ENCODE data around the gene MARCHF10. TPM values are rescaled to one million over a fixed set of nuclear protein-coding genes. Genes with fewer than 3 reads are reported as not detected.

MARCHF10 gene
- total and polyA plus RNA-seq, 9 of the 15 experiments (the other 6 are each of a cell fraction or from before 2014, with no cell fraction given): not detected

DNA sequence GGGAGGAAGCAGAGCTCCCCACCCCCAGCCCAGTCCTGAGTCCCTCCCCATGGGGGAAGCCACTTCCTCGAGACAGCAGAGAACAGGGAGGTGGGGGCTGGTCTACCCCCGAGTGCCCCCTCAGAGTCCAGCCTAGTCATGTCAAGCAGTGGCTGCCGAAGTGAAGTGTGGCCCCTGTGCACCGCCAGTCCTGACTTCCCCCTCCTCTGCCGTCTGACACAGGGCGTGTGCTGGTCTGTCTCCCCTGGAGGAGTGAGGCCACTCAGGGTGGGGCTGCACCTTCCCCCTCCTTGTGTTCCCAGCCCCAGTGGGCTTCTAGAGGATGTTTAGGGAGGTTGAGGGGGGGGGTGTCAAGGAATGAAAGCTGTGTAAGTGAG is 133.8 kb downstream of the MARCHF10 start:
- Histone ChIP-seq H3K79me2 (ENCODE audit: control insufficient read depth, insufficient read depth, low read length) (no peaks in the 10 kb centered on the region), H3K36me3 (ENCODE audit: control insufficient read depth, insufficient read depth, low read length) (no peaks in the 10 kb centered on the region), H3K27me3 (ENCODE audit: control insufficient read depth in 2 of 2, insufficient read depth in 2 of 2, low read length in 2 of 2) (no peaks in the 10 kb centered on the region), H3K9ac (ENCODE audit: insufficient read depth in 1 of 2, low read depth in 2 of 2, low read length in 2 of 2) (peak overlapping the region in 1 of 2 experiments; percentile 74; a peak in 1 of 4 replicates), H3K9me3 (replicated peaks; ENCODE audit: control insufficient read depth, insufficient read depth, low read depth, low read length) (no peaks in the 10 kb centered on the region), H3K4me3 (no peak overlapping the region), H3K4me2 (ENCODE audit: insufficient read depth, low read length) (no peak overlapping the region), H4K20me1 (replicated peaks; ENCODE audit: control insufficient read depth, insufficient read depth, low read length) (no peaks in the 10 kb centered on the region), H2AFZ (ENCODE audit: low read depth, low read length) (0 out of 2 replicates have a peak overlapping the region, but pooled peaks have one; percentile 38), H3K27ac (ENCODE audit: extremely low read depth, low read depth, low read length) (no peak overlapping the region), H3K9me1 (ENCODE audit: control insufficient read depth, insufficient read depth, low read length) (no peaks in the 10 kb centered on the region), H3K4me1 (replicated peaks in 1 of 2; ENCODE audit: control insufficient read depth in 2 of 2, insufficient read depth in 2 of 2, low read length in 2 of 2) (peaks cover 8 to 45% of the 10 kb centered on the region in 2 experiments; a peak in 4 of 5 replicates)
- in situ Hi-C loops (cut with MboI) (no loop called here), intact Hi-C loops (cut with micrococcal nuclease) (loop anchor here (10.0 kb wide), 1 partner anchor 730 kb away; no protein-coding TSS in a partner anchor)
- CTCF ChIA-PET (ENCODE audit: low intra/inter-chr PET ratio): no interaction called here
- ATAC-seq (peak; percentile 19; the same call in 2 of the 3 replicates), FAIRE-seq (no peak), DNase-seq (ENCODE audit: extremely low read depth in 1 of 4, low spot score in 3 of 4) (peak in 1 of 4 experiments; percentile 36)
- TF ChIP-seq, protein P1, sequence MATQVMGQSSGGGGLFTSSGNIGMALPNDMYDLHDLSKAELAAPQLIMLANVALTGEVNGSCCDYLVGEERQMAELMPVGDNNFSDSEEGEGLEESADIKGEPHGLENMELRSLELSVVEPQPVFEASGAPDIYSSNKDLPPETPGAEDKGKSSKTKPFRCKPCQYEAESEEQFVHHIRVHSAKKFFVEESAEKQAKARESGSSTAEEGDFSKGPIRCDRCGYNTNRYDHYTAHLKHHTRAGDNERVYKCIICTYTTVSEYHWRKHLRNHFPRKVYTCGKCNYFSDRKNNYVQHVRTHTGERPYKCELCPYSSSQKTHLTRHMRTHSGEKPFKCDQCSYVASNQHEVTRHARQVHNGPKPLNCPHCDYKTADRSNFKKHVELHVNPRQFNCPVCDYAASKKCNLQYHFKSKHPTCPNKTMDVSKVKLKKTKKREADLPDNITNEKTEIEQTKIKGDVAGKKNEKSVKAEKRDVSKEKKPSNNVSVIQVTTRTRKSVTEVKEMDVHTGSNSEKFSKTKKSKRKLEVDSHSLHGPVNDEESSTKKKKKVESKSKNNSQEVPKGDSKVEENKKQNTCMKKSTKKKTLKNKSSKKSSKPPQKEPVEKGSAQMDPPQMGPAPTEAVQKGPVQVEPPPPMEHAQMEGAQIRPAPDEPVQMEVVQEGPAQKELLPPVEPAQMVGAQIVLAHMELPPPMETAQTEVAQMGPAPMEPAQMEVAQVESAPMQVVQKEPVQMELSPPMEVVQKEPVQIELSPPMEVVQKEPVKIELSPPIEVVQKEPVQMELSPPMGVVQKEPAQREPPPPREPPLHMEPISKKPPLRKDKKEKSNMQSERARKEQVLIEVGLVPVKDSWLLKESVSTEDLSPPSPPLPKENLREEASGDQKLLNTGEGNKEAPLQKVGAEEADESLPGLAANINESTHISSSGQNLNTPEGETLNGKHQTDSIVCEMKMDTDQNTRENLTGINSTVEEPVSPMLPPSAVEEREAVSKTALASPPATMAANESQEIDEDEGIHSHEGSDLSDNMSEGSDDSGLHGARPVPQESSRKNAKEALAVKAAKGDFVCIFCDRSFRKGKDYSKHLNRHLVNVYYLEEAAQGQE (IDR thresholded peaks at IDR 0.05; ENCODE audit: borderline replicate concordance): no peak
- TF ChIP-seq, protein P1 (CRISPR knock-in tag; IDR thresholded peaks at IDR 0.05; ENCODE audit: low read depth): no peak
- no peak for TF ChIP-seq POLR2AphosphoS2 (IDR thresholded peaks at IDR 0.05; ENCODE audit: low read length)
- TF ChIP-seq ZNF165 (CRISPR knock-in tag; IDR thresholded peaks at IDR 0.05; ENCODE audit: borderline replicate concordance): no peak
- TF ChIP-seq, protein P2, sequence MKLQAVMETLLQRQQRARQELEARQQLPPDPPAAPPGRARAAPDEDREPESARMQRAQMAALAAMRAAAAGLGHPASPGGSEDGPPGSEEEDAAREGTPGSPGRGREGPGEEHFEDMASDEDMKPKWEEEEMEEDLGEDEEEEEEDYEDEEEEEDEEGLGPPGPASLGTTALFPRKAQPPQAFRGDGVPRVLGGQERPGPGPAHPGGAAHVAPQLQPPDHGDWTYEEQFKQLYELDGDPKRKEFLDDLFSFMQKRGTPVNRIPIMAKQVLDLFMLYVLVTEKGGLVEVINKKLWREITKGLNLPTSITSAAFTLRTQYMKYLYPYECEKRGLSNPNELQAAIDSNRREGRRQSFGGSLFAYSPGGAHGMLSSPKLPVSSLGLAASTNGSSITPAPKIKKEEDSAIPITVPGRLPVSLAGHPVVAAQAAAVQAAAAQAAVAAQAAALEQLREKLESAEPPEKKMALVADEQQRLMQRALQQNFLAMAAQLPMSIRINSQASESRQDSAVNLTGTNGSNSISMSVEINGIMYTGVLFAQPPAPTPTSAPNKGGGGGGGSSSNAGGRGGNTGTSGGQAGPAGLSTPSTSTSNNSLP (IDR thresholded peaks at IDR 0.05; ENCODE audit: borderline replicate concordance, low read depth, low read length): no peak
- TF ChIP-seq NUFIP1 (IDR thresholded peaks at IDR 0.05; ENCODE audit: partially characterized antibody): no peak
- POLR2A ChIA-PET: interaction anchor here (0.5 to 0.6 kb wide), 2 partner anchors 19 to 36 kb away, joined by 3 read pairs; no protein-coding TSS in a partner anchor
- WGBS (ENCODE audit: insufficient coverage, low coverage, missing lambda C conversion rate): 11% methylated on average over 5 of the region's 6 CpGs
- no TSS peak for BruUV-seq (replicated peaks)

All from K562 (cell line).